HG02885 (cell line): ENCODE results near the gene VAV2.

Source experiments
- ATAC-seq: cut with Tn5 transposase; IDR thresholded peaks from one replicate; pipeline ENCODE4 v1.9.1; 2021; ENCODE audit warnings: mild to moderate bottlenecking; ENCODE audit not compliant: unreplicated experiment, poor library complexity

VAV2 gene

DNA sequence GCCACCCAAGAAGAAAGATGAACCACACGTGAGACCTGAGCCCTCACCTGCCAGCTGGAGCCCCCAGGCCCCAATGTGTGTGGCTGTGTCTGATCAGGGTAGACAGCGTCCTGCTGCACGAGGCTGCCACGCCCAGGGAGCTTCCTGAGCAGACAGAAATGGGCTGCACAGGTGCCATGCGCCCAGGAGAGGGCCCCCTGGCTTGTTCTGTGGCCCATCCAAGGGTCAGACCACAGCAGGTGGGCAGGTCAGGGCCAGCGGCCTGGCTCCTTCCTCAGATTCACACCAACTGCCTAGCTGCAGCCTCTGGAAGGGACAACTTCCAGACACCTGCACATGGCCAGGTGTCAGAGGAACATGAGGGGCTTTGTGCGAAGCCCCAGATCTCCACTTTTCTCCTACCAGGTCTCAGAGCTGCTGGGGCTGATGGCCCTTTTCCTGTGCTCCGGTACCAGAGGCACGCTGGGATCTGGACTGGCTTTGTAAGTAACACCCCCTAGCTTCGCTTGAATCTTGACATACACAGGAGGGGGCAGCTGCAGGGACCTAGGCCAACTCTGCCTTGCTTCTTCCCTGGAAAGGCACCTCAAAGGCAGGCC is 264.7 kb downstream of the VAV2 start:
- no peak for ATAC-seq

DNA sequence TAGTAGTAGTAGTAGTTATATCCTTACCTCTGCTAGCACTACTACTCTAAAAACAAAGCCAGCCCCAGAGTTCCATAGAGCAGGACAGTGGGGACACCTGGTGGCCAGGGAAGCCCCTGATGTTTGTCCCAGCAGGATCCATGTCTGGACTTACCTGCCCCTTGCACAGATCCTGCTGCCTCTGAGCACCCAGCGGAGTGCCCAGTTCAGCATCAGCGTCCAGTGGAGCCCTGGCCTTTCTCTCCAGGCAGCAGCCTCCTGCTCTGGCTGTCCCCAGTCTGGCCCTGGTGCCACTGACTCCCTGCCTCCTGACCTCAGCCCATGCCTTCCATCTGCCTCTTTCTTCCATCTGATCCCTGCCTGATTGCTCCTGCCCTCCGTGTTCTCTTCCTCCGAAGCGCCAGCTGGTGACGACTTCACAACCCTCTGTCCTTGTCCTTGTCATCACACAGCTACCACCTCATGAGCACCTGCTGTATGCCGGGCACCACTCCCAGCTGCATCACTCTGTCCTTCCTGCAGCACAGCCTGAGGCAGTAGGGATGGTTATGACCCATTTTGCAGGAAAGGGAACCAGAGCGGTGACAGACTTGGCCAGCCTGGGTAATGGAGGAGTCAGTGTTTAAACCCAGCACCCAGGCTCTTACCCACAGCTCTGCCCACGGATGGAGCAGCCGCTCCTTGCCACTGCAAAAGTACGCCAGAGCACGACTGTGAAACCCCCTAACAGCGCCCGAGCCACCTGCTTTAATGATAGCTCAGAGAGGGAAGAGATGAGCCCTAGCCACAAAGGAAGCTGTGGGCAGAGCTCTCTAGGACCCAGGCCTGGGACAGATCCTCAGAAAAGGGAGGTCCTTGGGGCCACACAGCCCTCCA is 265.5 kb downstream of the VAV2 start:
- no peak for ATAC-seq

DNA sequence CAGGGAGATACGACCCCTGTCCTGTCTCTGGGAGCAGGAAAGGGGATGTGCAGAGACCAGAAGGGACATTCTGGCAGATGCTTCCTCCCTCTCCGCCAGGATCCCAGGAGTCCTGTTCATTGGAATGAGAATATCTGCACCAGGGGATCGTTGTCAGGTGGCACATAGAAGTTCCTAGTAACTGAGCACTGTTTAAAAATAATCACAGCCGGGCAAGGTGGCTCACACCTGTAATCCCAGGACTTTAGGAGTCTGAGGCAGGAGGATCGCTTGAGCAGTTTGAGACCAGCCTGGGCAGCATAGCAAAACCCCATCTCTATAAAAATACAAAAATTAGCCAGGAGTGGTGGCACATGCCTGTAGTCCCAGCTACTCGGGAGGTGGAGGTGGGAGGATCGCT is 266.2 kb downstream of the VAV2 start:
- ATAC-seq, result no peak

DNA sequence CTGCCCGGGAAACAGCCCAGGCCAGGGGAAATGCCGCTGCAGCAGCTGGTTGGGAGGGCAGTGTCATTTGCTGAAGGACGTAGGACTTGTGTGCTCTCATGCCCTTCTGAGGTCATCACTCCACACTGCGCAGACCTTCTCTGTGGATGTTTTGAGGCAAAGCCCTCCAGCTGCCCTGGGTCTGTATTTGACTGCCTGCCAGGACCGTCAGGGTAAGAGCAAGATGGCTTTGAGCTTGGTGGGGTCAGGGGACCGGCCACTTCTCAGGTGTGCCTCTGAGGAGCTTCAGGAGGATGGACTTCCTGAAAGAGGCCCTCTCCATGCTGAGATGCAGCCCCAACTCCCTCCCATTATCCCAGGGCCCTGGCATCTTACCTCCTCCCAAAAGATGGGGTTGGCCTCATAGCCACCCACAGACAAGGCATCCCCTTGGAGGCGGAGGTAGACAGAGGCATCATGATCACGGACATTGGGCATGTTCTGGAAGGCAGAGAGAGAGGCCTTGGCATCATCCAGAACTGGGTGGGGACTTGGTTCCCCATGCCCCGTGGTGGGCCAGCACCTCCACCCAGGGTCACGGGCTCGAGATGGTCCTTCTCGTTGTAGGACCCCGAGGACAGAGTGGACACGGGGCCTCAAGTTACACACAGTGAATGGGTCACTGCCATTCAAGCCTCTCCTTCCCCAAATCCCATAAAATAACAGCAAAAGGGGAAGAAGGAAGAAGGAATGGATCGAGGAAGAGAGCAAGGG is 273.4 kb downstream of the VAV2 start:
- ATAC-seq, result no peak

DNA sequence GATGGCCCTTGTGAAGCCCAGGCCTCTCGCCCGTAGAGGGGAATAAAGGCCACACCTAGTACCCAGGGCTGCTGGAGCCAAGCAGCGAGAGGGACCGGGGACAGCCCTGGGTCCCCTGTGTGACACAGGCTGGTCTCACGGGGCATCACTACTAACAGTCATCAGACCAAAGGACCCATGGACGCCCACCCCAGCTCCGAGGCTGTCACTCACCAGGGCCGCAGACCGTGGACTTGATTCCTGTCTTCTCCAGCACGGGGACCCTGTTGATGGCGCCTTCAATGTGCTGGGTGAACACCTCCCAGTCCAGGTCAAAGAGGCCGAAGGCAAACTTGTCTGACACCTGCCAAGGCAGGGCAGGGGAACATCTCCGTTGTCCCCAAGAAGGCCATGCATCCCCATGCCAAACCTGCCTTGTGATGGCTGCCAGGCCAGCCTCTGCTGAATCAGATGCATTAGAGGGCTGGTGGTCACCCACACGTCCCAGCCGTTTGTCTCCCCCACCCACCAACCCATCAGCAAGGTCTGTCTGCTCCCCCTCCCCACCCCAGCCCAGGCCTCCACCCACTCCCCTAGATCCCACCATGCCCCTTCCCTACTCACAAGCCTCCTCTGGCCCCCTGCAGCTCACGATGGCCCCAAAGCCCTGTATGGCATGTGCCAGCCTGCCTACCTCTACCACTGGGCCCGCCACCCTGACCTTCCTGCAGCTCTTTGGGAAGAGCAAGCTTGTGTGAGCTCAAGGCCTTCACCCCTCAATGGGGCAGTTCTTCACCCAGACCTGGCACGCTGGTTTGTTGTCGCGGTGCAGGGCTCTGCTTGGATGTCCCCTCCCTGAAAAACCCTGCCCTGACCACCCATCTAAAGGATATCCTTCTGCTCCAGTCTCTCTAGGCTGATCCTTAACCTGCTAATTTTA is 274.8 kb downstream of the VAV2 start:
- ATAC-seq, result no peak

DNA sequence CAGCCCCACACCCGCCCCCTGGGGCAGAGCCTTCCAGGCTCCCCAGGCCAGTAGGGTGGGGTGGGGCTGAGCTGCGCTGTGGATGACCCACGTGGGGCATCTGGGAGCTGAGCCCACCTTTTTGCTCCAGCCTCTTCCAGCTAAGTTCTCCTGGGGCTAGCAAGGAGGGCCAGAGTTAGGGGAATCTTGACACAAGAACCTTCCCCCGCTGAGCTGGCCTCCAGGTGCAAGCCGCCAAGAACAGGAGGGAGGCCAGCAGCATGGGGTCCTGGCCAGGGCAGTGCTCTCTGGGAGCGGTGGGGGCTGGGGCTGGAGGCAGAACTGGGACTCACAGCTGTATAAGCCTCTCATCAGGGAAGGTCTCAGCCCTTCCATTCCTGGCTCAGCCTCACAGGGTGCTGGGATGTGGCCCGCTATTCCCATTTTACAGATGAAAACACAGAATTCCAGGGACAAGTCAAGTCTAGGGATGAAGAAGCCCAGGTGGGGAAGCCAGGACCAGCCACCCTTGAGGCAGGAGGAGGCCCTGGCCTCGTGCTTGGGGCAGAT is 275.5 kb downstream of the VAV2 start:
- ATAC-seq, result no peak

DNA sequence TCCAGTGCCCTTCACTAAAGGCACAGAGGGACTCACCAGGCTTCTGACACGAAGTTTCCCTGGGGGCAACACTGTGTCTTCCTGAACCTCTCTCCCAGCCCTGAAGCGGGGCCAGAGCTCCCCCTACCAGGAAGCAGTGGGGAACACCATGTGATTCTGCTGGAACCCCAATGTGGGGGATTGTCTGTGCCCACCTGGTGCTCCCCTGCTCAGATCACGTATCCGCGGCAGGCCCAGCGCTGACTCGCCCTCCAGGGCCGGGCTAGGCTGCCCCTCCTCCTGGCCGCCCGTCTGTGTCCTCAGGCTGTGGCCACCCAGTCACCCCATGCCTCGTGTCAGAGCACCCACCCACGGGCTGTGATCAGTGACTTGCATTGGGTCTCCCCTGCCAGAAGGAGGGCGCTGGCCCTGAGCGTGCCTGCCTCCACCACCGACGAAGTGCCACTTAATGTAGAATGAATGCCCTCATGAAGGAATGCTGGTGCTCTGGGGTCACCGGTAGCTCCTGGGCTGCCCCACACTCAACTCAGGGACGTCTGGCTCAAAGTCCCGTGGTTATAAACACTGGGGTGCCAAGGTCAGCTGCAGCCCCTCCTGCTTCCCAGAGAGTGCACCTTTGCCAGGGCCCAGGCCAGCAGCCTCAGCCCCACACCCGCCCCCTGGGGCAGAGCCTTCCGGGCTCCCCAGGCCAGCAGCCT is 276.1 kb downstream of the VAV2 start:
- ATAC-seq, result no peak

DNA sequence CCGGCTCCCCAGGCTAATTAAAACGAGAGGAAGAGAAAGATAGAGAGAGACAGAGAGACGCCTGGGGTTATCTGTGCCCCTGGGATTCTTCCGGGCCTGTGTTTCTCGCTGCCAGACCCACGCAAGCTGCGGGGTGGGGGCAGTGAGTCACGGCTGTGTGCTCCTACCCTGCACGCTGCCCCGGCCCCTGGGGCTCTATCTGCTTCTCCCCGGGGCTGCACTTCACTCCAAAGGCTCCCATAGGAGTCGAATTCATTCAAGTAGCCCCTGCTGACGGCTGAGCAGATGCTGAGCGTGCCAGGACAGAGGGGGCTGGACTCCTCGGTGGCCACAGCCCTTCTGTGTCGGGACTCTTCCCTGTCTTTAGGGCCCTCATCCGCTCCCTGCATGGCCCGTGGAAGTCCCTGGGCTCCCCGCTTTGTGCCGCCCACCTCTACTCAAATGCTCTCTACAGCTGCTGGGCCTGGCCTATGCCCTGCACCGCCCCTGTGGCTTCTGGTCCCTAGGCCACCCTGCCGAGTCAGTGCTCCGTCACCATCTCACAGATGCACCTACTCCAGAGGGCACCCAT is 276.7 kb downstream of the VAV2 start:
- no peak for ATAC-seq

DNA sequence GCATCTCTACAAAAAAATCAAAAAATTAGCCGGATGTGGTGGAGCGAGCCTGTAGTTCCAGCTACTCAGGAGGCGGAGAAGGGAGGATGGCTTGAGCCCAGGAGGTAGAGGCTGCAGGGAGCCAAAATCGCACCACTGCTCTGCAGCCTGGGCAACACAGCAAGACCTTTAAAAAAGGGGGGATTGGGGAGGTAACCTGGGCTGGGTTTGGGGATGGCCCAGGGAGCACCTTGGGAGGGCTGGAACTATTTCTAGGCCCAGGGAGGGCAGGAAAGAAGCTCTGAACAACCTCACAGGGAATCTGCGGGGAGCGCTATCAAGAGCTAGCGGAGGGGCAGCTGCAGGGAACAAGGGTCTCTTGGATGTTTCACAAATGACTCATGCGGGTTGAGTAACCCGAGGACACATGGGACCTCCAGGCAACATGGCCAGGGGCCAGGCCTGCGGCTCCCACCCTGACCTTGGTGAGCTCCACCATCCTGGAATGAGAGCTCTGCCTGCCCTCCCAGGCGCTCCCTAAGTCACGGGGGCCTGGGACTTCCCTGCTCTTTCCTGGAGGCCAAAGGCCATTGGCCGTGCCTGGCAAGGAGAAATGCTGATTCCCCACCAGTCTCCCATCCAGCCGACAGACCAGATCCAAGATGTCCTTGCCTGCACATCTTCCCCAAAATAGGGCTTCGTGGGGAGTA is 277.4 kb downstream of the VAV2 start:
- ATAC-seq, result no peak

DNA sequence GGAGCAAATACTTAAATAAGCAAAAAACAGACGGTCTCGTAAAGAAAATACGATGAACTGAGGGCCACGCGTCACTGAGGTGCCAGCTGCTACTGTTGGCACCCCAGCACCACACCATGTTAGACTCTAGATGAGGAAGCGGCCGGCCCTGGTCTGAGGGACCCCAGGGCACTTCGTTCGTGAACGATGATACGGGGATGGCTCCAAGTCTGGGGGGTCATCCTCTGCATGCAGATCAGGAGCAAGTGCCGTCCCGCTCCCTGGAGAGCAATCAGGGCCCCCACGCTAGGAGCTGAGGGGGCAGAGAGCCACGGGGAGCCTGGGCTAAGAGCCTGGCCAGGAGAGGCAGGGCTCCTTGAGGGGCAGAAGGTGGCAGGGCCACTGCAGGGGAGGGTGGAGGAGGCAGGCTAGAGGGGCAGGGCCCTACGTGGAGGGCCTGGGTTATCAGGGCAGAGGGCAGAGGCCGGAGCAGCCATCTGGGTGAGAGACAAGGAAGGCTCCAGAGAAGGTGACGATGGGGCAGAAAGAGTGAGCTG is 278.1 kb downstream of the VAV2 start:
- no peak for ATAC-seq

DNA sequence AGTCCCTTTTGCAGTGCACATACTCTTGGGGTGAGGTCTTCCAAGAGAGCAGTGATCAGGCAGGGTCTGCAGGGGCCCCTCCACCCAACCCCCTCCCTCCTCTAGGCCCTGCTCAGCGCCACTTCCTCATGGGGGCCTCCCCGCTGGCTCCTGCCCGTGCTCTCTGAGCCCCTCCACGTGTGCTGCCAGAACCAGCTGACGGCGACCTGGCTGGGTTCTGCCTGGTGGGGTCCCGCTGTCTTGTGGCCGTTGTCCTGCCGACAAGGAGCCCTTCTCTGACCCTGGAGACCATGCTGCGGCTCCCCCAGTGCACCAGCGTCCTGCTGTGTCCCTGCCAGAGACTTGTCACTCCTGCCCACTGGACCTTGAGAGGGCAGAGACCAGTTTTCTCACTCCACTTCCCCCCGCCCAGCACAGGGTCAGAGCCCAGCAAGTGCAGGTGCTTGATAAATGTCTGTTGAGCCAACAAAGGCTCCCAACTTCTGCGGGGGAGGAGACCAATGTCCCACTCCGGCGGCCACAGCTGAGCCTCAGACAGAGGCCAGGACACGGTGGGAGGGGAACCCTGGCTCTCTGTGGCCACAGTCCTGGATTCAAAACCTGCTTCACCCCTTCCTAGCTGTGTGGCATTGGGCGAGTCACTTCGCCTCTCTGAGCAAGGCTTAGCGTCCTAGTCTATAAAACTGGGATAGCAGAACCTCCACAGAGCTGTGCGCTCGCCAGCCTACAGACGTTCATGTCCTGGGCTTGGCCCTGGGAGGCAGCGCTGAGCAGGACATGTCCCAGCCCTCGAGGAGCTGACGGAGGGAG is 278.8 kb downstream of the VAV2 start:
- ATAC-seq, result no peak

DNA sequence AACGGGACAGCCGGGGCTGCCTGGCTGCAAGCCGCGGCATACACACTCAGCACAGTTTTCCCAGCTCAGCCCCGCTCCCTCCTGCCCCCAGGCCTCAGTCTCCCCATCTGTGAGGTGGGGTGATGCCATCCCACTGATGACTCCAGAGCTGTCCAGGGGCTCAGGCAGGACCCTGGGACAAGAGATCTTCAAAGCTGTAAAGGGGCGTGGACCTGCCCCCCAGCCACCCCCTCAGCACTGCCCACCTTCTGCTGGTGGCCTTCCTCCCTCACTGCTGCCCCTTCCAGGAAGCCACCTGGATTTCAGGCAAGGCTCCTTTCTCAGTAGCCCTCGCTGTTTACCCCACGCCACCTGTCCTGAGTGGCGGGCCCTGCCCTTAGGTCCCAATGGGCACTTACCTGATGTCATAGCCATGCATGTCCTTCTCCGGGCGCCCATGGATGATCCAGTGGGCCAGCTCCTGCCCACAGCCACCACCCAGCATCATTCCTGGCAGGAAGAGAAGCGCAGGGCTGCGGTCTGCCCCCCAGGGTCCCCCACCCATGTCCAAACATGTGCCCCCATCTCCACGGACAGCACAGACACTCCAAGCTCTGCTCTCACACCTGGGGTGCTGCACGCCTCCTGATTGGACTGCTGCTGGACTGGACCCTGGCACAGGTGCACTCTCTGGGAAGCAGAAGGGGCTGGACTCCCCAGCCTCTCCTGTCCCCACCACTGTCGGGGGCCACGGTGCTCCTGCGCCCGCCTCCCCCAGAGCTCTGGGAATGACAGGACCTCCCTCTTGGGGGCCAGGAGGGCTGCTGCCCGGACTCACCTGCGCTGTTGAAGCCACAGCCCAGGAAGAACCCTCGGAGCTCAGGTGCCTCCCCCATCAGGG is 279.7 kb downstream of the VAV2 start:
- ATAC-seq, result no peak
